ENCODE results near the gene TRDN.

- no peak for TF ChIP-seq POLR2A (IDR thresholded peaks at IDR 0.05; ENCODE audit: low read length)
- TF ChIP-seq GATA1 (IDR thresholded peaks at IDR 0.05; ENCODE audit: low read depth, low read length), result no peak
Observed at GRCh38 chr6:123589317-123589716, 47.4 kb downstream of the TRDN start.

Data from erythroblast (primary cell).